ENCODE results near the gene DELE1.
A peak's percentile ranks its signal among the peaks of the same experiment; 100 is the strongest.
"Not testable (repeated sequence)": the region's sequence is repeated elsewhere in the genome, so short reads cannot be mapped to it uniquely, and the experiment has no call there.

DELE1 gene

DNA sequence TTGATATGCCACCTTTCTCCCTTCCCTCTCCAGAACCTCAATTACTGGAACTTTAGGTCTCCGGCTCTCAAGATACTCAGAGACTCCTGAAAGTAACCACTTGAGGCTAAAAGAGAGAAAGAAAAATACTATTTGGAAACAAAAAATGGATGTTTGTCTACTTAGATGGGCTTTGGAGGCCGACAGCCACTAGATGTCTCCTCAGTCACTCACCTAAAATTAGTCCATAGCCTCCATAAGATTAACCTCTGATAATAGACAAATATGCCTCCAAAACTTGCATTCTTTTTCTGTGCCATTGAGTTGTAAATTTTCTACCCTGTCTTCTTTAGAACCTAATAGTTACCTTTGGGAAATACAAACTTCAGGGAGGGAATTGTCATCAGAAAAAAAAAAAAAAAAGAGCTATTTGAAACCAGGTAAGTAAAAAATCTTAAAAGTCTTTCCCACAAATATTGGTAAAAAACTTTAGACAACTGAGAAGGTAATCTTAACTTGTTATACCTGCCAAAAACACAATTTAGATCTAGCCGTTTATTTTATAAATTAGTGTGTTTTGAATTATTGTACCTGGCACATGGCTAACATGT, 34.3 kb upstream of the DELE1 start:
- no peak for DNase-seq

DNA sequence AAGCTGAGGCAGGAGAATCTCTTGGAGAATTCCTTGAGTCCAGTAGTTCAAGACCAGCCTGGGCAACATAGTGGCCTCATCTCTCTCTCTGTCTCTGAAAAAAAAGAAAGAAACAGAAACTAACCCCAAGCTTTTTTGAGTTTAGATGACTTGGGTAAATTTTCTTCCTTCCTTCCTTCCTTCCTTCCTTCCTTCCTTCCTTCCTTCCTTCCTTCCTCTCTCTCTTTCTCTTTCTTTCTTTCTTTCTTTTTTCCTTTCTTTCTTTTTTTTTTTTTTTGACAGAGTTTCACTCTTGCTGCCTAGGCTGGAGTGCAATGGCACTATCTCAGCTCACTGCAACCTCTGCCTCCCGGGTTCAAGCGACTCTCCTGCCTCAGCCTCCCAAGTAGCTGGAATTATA, 33.2 kb upstream of the DELE1 start:
- DNase-seq, result not testable (repeated sequence)

DNA sequence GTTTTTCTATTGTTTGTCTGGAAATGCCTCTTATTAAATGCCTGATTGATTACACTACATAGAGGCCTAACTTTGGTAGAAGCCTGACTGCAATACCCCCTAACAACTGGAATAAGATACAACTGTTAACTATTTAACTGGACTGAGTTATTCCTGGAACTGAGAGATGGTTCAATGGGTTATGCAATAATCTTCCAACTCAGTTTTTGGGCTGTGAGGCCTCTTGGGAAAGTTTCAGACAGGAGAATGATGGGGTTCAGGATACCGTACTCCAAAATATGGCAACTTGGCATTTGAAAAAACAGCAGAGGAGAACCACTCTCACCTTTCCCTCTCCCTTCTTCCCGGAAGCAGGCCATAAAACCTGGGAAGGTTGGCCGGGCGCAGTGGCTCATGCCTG, 26.2 kb upstream of the DELE1 start:
- DNase-seq, result no peak

DNA sequence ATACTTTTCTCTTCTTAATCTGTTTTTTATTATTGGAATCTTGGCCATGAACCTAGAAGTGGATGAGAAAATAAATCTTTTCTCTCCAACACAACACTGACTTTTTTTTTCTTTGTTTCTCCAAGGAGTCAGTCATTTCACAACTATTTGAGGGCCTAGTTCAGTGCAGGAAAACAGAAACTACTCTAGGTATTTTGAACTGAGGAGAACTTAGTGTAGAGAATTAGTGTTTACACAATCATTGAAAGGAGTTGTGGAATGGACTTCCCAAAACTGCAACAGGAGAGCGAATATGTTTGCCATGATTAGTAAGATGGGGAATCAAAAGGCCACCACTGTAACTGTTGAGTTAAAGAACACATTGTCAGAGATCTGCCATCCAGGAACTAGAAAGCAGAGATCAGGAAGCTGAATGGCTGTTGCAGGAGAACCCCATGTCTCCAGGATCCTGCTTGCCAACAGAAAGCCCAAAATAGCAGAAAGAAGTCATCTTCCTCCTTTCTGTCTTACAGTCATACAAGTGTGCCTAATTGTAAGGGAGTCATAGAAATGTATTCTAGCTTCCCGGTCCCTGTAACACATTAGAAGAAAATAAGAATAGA, 25.1 kb upstream of the DELE1 start:
- no peak for DNase-seq

DNA sequence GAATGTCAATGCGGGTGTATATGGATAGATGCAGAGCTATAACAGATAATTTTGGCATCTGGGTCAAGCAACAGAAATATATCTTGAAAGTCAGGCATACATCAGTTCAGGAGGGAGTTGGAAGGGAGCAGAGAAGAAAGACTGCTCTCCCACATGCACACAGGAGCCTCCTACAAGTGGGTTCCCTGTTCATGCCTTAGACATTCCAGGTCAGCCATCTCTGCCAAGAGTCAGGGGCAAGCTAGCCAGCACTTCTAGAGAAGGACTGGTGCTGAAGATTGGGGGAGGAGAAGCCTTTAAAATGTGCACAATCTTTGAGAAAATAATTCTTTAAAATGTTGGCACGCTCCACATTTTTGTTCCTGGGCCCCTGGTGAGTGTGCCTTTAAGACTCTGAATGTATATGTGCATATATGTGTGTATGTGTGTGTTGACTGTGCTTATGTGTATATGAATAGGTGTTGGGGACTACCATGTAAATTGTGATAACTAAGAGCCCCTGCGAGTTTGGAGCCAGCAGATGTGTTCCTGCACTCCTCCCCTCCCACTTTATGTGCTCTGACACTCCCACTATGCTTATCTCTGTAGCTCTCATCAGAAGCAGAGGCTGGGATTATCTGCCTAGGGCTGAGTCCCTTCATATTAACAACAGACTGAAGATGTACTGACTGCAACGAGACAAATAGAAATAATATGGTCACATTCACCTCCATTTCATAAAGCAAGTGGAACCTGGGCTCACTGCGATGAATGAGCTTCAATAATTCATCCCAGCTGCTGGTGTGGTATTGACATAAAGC, 21.5 kb upstream of the DELE1 start:
- DNase-seq, result no peak

DNA sequence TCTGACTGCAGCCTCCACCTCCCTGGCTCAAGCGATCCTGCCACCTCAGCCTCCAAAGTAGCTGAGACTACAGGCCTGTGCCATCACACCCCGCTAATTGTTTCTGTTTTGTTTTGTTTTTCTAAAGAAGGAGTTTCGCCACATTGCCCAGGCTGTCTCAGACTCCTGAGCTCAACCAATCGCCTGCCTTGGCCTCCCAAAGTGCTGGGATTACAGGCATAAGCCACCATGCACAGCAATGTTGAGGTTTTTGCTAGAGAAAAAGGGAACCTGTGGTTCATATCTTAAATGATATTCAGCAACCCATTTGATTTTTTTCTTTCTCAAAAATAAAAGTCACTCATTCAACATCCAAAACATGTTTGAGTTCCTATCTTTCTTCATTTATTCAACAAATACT, 20.4 kb upstream of the DELE1 start:
- no peak for DNase-seq

DNA sequence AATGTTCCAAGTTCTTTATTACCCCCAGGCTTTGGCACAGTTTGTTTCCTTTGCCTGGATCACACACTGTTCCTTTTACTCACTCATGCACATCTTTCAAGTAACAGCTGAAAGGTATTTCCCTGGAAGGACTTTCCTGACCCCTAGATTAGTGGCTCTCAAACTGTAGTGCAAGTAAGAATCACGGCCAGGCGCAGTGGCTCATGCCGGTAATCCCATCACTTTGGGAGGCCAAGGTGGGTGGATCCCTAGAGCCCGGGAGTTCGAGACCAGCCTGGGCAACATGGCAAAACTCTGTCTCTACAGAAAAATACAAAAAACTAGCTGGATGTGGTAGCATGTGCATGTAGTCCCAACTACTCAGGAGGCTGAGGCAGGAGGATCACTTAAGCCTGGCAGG, 19.1 kb upstream of the DELE1 start:
- DNase-seq, result no peak

DNA sequence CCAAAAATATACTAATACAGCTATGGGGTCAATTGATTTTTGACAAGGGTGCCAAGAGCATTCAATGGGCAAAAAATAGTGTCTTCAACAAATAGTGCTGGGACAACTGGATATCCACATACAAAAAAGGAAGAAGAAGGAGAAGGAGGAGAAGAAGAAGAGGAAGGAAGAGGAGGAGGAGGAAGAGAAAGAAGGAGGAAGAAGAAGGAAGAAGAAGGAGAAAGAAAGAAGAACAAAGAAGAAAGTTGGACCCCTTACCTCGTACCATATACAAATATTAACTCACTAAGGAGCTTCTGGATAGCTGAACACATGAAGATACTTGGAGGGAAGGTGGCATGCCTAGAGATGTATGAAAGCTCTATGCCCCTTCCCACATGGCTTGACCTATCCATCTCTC, 17.2 kb upstream of the DELE1 start:
- DNase-seq, result no peak

DNA sequence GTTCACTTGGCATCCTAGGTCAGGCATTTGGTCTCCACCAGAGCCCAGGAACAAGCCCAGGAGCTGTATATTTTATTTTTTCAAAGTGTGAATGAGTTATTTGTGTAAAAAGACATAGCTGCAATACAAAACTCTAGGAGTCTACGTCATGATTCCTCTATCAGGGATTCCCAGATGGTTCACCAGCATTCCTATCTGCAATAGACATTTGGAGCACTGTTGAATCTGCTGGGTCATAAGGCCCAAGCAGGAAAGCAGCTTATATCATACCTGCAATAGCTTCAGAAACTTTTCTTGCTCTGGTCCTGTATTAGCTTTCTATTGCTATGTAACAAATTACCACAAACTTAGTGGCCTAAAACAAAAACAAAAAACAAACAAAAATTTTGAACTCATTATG, 16.7 kb upstream of the DELE1 start:
- DNase-seq, result no peak

DNA sequence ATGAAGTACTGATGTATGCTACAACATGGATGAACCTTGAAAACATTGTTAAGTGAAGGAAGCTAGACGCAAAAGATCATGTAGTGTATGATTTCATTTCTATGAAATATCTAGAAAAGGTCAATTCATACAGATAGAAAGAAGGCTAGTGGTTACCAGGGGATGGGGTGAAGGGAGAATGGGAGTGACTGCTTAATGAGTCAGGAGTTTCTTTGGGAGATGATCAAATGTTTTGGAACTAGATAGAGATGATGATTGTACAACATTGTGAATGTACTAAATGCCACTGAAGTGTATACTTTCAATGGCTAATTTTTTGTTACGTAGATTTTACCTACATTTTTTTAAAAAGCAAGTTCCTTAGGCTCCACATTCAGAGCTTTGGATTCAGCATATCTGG, 14.9 kb upstream of the DELE1 start:
- no peak for DNase-seq

DNA sequence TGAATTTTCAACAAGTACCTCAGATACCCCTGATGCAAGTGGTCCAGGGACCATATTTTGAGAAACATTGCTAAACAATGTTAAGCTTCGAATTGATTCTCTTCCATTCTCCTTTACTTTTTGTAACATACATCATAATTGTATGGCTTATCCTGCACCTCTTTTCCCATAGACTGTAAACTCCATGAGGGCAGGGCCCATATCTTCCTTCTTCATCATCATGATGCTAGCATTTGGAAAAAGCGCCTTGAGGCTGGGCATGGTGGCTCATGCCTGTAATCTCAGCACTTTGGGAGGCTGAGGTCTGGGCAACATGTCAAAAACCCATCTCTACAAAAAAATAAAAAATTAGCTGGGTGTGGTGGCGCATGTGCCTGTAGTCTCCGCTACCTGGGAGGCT, 14.5 kb upstream of the DELE1 start:
- DNase-seq, result no peak

DNA sequence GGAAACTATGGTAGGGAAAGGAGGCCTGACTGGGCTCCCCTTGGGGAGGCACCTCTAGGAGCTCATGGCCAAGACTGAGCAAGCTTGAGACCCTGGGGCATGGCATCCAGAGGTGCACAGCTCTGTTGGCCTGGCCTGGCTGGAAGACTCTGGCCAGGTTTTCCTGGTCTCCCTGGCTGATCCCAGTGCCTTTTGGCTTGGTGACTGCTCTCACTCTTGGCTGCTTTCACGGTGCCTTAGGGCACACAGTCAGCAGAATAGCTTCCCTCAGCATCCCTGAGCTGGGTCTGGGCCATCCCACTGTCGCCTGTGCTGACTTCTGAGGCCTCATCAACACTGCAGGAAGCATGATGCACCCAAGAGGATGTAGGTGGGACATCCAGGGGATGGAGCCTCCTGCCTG, 13.4 kb upstream of the DELE1 start:
- DNase-seq, result peak; percentile 31

DNA sequence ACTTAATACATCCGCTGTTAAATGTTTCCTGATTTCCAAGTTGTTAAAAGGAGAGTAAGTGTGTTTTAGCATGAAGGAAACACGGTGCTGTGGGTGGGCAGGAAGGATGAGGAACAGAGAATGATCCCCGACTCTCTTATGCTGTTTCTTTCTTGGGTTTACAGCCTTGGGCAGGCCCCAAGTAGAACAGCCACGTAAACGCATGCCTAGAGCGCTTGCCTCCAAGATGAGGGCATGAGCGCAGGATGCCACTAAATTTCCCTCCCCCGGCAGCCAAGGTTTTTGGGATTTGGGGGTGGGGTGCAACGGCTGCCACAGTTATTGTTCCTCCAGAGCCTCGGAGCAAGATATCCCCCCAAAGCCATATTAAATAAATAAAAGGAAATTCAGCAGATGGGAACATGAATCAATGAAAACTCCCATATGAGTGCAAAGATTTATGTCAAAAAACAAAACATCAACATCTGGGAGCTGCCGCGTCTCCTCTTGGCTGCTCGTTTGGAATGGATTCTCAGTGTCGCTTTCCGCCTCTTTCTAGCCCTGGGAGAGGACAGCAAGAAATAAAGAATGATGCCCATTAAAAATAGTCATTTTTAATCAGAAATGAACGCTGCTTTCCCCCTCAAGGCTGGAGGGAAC, 10.0 kb upstream of the DELE1 start:
- no peak for DNase-seq

DNA sequence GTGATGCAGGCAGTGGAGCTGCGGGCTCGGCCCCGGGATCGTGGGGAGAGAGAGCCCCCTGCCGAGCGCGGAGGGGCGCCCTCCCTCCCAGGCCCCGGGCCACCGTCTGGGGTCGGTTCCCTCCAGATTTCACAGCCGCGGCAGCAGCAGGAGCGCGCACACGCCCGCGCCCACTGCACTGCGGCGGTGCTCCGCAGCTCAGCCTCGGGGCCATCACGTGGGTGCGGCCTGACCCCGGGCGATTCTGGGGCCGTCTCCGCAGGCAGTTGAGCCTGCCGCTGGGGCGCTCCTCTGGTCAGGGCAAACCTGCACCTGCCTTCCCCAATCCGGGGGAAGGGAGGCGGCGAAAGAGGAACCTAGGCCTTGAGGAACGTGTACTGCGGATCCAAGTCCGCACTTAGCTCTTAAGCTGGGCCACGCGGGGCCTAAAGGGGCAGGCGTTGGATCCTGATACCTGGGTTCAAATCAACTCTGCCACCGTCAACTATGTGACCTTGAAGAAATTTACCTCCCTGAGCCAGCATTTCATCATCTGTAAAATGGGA, 9.4 kb upstream of the DELE1 start:
- no peak for DNase-seq

DNA sequence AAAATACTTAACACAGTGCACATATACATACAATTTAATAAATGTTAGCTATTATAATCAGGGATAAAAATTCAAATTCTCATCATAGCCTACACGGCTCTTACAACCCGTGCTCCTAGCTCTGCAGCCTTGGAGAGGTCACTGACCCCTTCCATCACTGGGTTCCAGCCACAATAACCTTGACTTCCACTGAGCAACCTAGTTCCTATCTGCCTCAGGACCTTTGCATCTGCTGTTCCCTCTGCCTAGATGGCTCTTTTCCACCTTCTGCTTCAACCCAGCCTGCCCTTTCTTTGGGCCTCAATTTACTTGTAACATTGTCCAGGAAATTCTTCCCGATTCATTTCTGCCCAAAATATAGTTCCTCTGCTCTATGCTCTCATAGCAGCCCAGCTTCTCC, 8.9 kb upstream of the DELE1 start:
- DNase-seq, result no peak

DNA sequence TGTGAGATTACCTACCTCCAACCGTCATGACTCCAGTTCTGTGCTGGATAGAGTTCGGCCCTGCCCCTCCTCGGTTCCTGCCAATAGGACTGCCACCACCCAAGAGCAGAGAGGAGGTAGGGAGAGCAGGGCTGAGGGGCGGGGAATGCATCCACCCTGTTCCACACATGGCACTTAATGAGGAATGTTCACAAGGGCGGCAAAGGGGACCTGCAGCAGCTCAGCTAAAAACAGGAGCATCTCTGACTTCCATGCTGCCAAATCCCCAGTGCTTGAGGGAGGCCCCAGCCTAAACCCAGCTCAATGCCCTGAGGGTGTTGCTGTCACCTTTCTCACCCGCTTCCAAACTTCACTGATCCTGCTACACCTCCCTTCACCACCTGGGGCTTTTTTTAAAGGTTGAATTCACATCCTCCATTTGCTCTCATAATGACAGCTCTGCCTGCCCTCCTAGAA, 7.8 kb upstream of the DELE1 start:
- DNase-seq, result no peak

DNA sequence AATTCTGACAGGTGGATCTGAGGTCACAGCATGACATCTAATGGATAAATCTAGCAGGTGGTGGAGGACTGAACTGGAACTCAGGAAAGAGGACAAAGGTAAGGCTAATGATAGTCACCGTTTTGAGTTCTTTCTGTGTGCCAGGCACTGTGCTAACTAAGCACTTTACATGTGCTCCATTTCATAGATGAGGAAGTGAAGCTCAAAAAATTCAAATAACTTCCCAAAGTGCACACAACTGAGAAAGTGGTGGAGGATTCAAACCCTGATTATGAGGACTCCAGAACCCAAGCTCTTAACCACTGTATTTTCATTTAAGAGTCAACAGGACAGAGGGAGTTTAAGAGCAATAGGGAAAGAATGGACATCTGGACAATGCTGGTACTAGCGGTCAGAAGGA, 7.1 kb upstream of the DELE1 start:
- DNase-seq, result no peak

DNA sequence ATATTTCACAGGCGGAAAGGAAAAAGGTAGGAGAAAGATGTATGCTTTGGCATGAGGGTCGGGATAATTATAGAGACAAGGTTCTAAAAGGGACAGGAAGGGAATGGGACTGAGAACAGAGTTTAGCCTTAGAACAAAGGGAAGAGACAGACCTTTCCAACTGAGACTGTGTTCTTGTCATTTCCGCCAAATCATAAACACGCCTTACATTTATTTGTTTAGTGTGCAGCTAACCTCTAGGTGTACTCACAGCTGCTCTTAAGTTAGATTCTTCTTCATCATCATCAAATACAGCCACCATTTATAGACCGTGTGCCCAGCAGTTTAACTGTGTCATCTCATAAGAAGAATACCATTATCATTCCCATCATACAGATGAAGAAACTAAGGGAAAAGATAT, 5.9 kb upstream of the DELE1 start:
- no peak for DNase-seq

DNA sequence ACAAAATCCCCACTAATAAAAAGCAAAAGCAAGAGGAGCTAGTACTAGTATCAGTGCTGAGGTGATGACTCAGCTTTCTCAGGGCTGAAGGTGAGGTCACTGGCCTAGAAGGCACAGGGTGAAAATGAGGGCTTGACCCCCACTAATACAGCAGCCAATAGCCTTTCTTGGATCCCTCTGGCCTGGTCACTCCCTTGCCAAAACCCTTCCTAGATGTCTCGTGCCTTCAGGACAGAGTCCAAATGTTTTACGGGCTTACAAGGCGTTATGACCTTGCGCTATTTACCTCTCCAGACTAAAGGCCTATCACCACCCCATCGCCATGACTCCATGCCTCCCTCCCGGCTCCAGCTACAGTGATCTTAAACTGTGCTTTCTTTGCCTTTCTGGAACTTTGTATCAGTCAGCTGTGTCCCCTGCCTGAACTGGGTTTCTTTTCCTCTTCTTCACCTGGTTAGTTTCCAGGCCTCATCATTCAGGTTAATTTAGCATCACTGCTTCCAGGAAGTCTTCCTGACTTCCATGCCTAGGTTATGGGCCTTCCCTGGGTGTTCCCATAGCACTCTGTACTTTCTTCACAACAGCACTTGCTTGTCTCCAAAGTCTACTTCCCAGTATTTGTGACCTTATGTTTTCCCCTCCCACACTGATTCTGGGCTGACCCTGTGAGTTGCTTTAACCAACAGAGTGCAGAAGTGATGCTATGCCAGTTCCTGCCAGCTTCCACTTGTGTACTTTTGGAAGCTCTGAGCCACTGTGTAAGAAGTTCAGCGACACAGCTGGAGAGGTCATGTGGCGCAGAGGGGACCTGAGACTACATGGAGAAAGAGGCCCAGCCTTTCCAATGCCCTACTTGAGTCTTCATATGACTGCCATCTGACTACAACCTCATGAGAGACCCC, 4.2 kb upstream of the DELE1 start:
- no peak for DNase-seq

DNA sequence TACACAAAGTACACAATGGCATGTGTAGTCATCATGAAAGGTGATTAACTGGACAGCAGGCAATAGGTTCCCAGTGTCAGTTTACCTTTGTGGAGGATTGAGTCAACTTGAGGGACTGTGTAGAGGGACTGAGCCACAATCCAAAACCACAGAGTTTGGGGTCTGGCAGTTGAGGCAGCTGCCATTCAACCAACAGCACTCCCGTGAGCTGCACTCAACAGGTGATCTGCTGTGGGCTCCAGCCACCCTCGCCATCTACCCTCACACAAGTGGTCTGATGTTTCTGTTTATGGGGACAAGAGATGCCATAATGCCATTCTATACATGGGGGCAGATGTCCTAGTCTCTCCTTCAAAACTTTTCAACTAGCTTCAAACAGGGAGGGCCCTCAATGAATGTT, 2.9 kb upstream of the DELE1 start:
- DNase-seq, result no peak

DNA sequence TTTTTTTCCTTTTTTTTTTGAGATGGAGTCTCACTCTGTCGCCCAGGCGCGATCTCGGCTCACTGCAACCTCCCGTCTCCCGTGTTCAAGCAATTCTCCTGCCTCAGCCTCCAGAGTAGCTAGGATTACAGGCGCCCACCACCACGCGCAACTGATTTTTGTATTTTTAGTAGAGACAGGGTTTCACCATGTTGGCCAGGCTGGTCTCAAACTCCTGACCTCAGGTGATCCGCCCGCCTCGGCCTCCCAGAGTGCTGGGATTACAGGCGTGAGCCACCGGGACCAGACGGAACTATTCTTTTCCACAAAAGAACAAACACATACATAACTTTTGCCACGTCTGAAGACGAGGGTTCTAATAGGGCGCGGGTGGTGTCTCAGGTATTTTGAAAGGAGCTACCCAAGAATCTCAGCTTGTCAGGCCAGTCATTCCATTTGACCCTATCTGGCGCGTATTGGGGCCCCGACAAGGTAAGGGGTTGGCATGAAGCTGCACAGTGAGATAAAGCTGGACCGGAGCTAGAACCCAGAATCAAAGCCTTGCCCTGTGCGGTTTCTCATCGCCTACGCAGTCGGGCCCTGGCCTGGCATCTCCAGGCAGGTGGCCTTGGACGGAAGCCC, 734 bp upstream of the DELE1 start:
- DNase-seq, result not testable (repeated sequence)

DNA sequence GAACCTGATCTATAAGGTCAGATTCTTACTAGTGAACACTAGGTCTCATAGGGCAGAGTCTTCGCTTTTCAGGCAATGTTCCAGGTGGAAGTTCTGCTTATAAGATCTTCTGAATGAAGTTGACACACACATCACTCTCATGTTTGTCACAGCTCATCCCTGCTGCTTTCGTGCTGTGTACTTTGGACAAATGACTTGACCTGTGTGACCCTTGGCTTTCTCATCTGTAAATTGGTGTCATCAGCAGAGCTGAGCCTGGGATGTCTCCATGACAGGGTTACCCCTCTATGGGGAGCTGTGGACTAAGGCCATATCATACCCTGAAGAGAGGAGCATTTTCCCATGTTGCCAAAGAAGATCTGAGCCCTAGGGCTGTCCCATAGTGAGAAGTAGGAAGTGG, 2.8 kb downstream of the DELE1 start:
- no peak for DNase-seq
